Erythroblast (primary cell): ENCODE data around the gene FAM227B.

Source experiments
- GATA1 ChIP-seq: IDR thresholded peaks from 2 replicates; pipeline ENCODE4 v1.6.1; 2011; ENCODE audit warnings: low read depth, mild to moderate bottlenecking, control low read depth, low read length, moderate library complexity
- POLR2A ChIP-seq: IDR thresholded peaks from 2 replicates; pipeline ENCODE4 v1.6.1; 2011; ENCODE audit warnings: mild to moderate bottlenecking, low read length

GRCh38 chr15:49652922-49653321 is 32.3 kb upstream of the FAM227B start:
- TF ChIP-seq POLR2A (no peak), GATA1 (no peak)
